OCI-LY7 (cell line): ENCODE measurements around the gene MFSD6L. TPM values are rescaled to one million over a fixed set of nuclear protein-coding genes. Genes with fewer than 3 reads are reported as not detected.

ENCODE experiments used
- BruUV-seq: library from RNA; stranded (reverse); fragments of 400-500 nt; replicated peaks from 2 replicates; lab custom pipeline; 2021; lab: Mats Ljungman, UMichigan
- CTCF ChIA-PET: fragments of 300-600 bp; sonication (Branson Sonifier 250); formaldehyde crosslinking; loops from one replicate; lab custom pipeline; 2022; ENCODE audit warnings: antibody characterized with exemption; ENCODE audit not compliant: unreplicated experiment; lab: Charles Lee
- POLR2A ChIA-PET: fragments of 300-600 bp; sonication (Branson Sonifier 250); formaldehyde crosslinking; loops from one replicate; lab custom pipeline; 2022; ENCODE audit warnings: antibody characterized with exemption; lab: Charles Lee
- DNase-seq: peaks from one replicate; pipeline ENCODE4 v3.0.0-alpha.2; 2015; ENCODE audit warnings: low spot score
- H2AFZ ChIP-seq: fragments of 200-600 bp; sonication (generic), shearing (Covaris generic); 2 replicates; pipeline ENCODE4 v1.6.1; 2014; ENCODE audit warnings: mild to moderate bottlenecking, antibody characterized with exemption, low read length, moderate library complexity
- H3K27ac ChIP-seq: fragments of 200-600 bp; sonication (generic); 2 replicates; pipeline ENCODE4 v1.5.1; 2014; ENCODE audit warnings: mixed run types, low read depth, mild to moderate bottlenecking, moderate library complexity, low read length, inconsistent platforms; ENCODE audit not compliant: poor library complexity, severe bottlenecking
- H3K36me3 ChIP-seq: fragments of 200-600 bp; sonication (generic); 2 replicates; pipeline ENCODE4 v1.6.1; 2014; ENCODE audit warnings: mild to moderate bottlenecking, antibody characterized with exemption, low read length, moderate library complexity, mixed read lengths; ENCODE audit not compliant: insufficient read depth
- H3K4me1 ChIP-seq: fragments of 200-600 bp; sonication (generic); 2 replicates; pipeline ENCODE4 v1.5.1; 2014; ENCODE audit warnings: mild to moderate bottlenecking, low read length; ENCODE audit not compliant: insufficient read depth, poor library complexity, severe bottlenecking
- H3K4me2 ChIP-seq: fragments of 200-600 bp; sonication (generic); 2 replicates; pipeline ENCODE4 v1.6.1; 2014; ENCODE audit warnings: mild to moderate bottlenecking, low read length
- H3K4me3 ChIP-seq: fragments of 200-600 bp; sonication (generic); 2 replicates; pipeline ENCODE4 v1.5.1; 2014; ENCODE audit warnings: mild to moderate bottlenecking, low read depth, low read length; ENCODE audit not compliant: poor library complexity, severe bottlenecking
- H3K79me2 ChIP-seq: fragments of 200-600 bp; sonication (generic); 2 replicates; pipeline ENCODE4 v1.6.1; 2016; ENCODE audit warnings: low read depth, mild to moderate bottlenecking, low read length, moderate library complexity, mixed read lengths; ENCODE audit not compliant: insufficient read depth
- H3K9me2 ChIP-seq: fragments of 200-600 bp; sonication (generic); 2 replicates; pipeline ENCODE4 v1.6.1; 2016; ENCODE audit warnings: mild to moderate bottlenecking, low read length, mixed read lengths; ENCODE audit not compliant: insufficient read depth
- H3K9me3 ChIP-seq: fragments of 200-600 bp; sonication (generic); 2 replicates; pipeline ENCODE4 v1.6.1; 2014; ENCODE audit warnings: mild to moderate bottlenecking, mixed run types, low read length, mixed read lengths
- H4K20me1 ChIP-seq: fragments of 200-600 bp; sonication (generic); 2 replicates; pipeline ENCODE4 v1.6.1; 2014; ENCODE audit warnings: mild to moderate bottlenecking, antibody characterized with exemption, low read length, moderate library complexity, mixed read lengths; ENCODE audit not compliant: insufficient read depth
- EZH2phosphoT487 ChIP-seq: fragments of 200-600 bp; sonication (generic); IDR thresholded peaks from 2 replicates; pipeline ENCODE4 v1.6.1; 2018; ENCODE audit warnings: low read depth, borderline replicate concordance, mild to moderate bottlenecking, mixed run types, antibody characterized with exemption, low read length, moderate library complexity, mixed read lengths
- intact Hi-C: fragments of 100-400 bp; cut with micrococcal nuclease; formaldehyde crosslinking; loops from one replicate; pipeline ENCODE4 v1.10.0; 2022; ENCODE audit not compliant: unreplicated experiment
- total RNA-seq, 2 experiments: library from RNA; depleted of rRNA in 1 of 2; stranded (reverse); fragments of >200 nt in 1 of 2; shearing (Covaris generic) in 1 of 2; gene quantifications; 2 replicates each; pipeline ENCODE4 v1.2.3, GENCODE V29; 2014 to 2022
- TF ChIP-seq, protein P1 (sequence below): fragments of 200-600 bp; sonication (generic); conservative IDR thresholded peaks from 2 replicates; pipeline ENCODE4 v1.5.1; 2014; ENCODE audit warnings: mild to moderate bottlenecking, antibody characterized with exemption, low read length, moderate library complexity, mixed read lengths

Gene MFSD6L
- total RNA-seq, 2 experiments from 2014 or later = not detected

DNA sequence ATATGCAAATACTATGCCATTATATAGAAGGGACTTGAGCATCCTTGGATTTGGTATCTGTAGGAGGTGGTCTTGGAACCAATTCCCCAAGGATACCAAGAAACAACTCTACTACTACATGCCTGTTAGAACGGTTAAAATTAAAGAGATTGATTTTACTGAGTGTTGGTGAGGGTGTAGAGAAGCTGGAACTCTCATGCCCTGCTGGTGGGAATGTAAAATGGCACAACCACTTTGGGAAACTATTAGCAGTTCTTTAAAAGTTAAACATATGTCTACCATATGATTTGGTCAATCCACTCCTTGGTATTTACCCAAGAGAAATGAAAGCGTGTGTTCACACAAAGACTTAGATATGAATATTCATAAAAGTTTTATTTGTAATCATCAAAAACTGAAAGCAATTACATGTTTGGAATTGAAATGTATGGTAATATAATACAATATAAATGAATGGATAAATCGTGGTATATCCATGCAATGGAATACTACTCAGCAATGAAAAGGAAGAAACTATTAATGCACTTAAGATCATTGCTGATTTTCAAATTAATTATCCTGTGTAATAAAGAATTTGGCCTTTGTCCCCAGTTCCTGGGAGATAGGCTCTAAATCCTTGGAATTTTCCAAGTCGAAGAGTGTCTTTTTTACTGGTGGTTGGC, 7.8 kb downstream of the MFSD6L start:
- Histone ChIP-seq H2AFZ (no peak overlapping the region), H3K9me3 (peaks cover 8% of the 10 kb centered on the region), H3K27ac (no peak overlapping the region), H3K4me3 (no peak overlapping the region), H4K20me1 (no peaks in the 10 kb centered on the region), H3K4me2 (no peak overlapping the region), H3K9me2 (no peaks in the 10 kb centered on the region), H3K79me2 (no peaks in the 10 kb centered on the region), H3K36me3 (no peaks in the 10 kb centered on the region), H3K4me1 (no peaks in the 10 kb centered on the region)
- ChIA-PET CTCF (no interaction called here), POLR2A (no interaction called here)
- BruUV-seq = no TSS peak
- intact Hi-C loops = no loop called here
- no peak for TF ChIP-seq EZH2phosphoT487
- TF ChIP-seq, protein P1, sequence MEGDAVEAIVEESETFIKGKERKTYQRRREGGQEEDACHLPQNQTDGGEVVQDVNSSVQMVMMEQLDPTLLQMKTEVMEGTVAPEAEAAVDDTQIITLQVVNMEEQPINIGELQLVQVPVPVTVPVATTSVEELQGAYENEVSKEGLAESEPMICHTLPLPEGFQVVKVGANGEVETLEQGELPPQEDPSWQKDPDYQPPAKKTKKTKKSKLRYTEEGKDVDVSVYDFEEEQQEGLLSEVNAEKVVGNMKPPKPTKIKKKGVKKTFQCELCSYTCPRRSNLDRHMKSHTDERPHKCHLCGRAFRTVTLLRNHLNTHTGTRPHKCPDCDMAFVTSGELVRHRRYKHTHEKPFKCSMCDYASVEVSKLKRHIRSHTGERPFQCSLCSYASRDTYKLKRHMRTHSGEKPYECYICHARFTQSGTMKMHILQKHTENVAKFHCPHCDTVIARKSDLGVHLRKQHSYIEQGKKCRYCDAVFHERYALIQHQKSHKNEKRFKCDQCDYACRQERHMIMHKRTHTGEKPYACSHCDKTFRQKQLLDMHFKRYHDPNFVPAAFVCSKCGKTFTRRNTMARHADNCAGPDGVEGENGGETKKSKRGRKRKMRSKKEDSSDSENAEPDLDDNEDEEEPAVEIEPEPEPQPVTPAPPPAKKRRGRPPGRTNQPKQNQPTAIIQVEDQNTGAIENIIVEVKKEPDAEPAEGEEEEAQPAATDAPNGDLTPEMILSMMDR = 0 out of 2 replicates have a peak, but pooled peaks have one; percentile 12
- DNase-seq = no peak

DNA sequence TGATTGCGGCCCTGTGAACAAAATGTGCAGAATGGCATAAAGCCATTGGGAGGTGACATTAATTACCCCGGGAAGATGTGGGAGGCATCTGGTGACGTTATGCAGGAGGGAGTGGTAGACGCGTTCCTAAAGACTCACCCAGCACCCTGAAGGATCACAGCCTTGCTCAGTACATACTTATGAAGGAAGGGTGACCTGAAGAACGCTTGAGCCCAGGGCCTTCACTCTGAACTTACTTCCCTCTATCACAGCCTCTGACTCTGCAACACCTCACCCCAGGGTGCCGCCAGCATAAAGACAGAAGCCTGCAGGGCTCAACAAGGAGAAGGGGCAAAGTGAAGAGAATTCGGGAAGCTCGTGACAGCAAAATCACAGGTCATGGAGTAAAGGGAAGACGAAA, 9.4 kb downstream of the MFSD6L start:
- Histone ChIP-seq H3K27ac (no peak overlapping the region), H4K20me1 (no peaks in the 10 kb centered on the region), H3K4me3 (no peak overlapping the region), H3K79me2 (no peaks in the 10 kb centered on the region), H3K9me2 (no peaks in the 10 kb centered on the region), H3K4me2 (no peak overlapping the region), H2AFZ (no peak overlapping the region), H3K9me3 (peaks cover 8% of the 10 kb centered on the region), H3K36me3 (no peaks in the 10 kb centered on the region), H3K4me1 (no peaks in the 10 kb centered on the region)
- ChIA-PET POLR2A (no interaction called here), CTCF (no interaction called here)
- no peak for DNase-seq
- no TSS peak for BruUV-seq
- TF ChIP-seq, protein P1 = no peak
- TF ChIP-seq EZH2phosphoT487 = no peak
- intact Hi-C loops = no loop called here

DNA sequence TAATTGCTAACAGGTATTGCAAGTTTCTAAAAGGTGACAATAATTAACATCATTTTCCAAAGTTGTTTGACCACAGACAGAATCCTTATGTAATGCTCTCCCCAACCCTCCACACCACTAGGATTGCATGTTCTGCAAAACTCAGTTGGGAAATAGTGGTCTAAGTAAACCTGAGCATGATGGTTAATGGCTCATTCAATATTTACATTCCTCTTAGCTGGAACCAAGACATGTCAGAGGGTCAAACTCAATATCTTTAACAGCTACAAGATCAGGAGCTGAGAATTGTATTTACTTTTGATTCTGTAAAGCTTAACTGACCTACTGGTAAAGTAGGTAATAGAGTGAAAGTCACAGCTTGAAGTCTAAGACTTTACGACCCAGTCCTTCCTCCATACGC, 10.2 kb downstream of the MFSD6L start:
- no TSS peak for BruUV-seq
- no peak overlapping the region for H3K27ac ChIP-seq
- DNase-seq = no peak
- H3K79me2 ChIP-seq = no peaks in the 10 kb centered on the region
- no peak for TF ChIP-seq EZH2phosphoT487
- TF ChIP-seq, protein P1 = no peak
- intact Hi-C loops = no loop called here
- peaks cover 8% of the 10 kb centered on the region for H3K9me3 ChIP-seq
- H3K36me3 ChIP-seq = no peaks in the 10 kb centered on the region
- no peak overlapping the region for H2AFZ ChIP-seq
- POLR2A ChIA-PET = no interaction called here
- H3K9me2 ChIP-seq = no peaks in the 10 kb centered on the region
- no peak overlapping the region for H3K4me3 ChIP-seq
- no peaks in the 10 kb centered on the region for H4K20me1 ChIP-seq
- H3K4me2 ChIP-seq = no peak overlapping the region
- CTCF ChIA-PET = no interaction called here
- no peaks in the 10 kb centered on the region for H3K4me1 ChIP-seq
